ENCODE measurements around the gene PATE4.

The PATE4 gene

GRCh38 chr11:125887373-125888324 is 54.5 kb downstream of the PATE4 start, which contains the start of gene HYLS1:
HYLS1 (plus strand) TSS chr11:125887668; CDS start chr11:125899369, 11,701 bp downstream.
- Histone ChIP-seq H3K4me1 (ENCODE audit: control insufficient read depth, insufficient read depth, low read length) (peaks cover 16% of the 10 kb centered on the region), H3K27ac (ENCODE audit: low read length) (peak within 1 kb of the TSS; percentile 87), H3K9ac (ENCODE audit: low read length in 2 of 2) (peak within 1 kb of the TSS; percentile 64 to 77), H3K36me3 (ENCODE audit: control insufficient read depth in 2 of 2, insufficient read depth in 2 of 2, low read length in 2 of 2) (peaks cover 0 to 2% of the 10 kb centered on the region in 2 donors), H3K4me3 (ENCODE audit: low read length in 2 of 2) (peak within 1 kb of the TSS; percentile 80 to 87), H3K27me3 (ENCODE audit: control insufficient read depth in 1 of 2, insufficient read depth in 2 of 2, low read length in 2 of 2) (no peaks in the 10 kb centered on the region), H3K9me3 (ENCODE audit: control insufficient read depth in 2 of 2, low read length in 2 of 2) (no peaks in the 10 kb centered on the region)
